ENCODE data around the gene STK32A.
"Not testable (repeated sequence)": the region's sequence is repeated elsewhere in the genome, so short reads cannot be mapped to it uniquely, and the experiment has no call there.

STK32A gene

DNA sequence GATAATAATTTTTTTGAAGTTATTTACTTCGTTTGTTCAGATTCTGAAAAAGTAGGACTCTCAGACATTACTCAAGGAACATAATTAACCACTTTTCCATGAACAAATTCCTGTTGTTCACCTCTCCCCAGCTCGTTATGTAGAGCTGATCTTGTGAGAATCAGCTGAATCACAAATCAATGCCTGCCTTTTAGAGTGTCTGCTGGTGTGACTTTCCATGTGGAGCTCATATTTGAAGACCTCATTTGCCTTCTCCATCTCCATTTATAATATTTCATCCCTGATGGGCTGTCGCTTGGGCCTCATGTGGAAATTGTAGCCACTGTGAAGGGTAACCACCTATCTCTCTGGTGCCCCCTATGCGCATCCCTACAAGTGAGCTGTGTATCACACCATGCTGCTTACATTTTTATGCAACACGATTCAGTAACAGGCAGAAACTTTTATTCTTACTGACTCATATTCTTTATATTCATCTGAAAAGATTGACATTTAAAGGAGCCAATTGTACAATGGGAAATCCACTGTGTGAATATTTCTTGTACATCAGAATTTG lies 111.3 kb downstream of the STK32A start:
- DNase-seq (ENCODE audit: low read depth), result no peak

DNA sequence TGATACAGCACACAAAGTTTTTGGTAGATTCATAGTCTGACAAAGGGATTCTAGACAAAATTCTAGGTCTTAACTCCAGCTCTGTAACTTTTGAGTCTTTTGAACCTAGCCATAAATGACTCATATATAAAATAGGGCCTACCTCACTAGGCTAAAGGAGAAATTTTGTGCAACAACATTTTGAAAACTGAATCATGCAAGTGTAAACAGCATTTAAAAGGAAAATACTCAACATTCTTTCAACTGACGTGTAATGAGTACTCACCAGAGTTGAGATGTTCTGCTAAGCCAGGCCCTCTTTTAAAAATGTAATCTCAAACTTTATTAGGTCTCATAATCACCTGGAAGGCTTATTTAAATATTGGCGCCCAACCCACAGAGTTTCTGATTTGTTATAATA lies 113.2 kb downstream of the STK32A start:
- no peak for DNase-seq (ENCODE audit: low read depth)

DNA sequence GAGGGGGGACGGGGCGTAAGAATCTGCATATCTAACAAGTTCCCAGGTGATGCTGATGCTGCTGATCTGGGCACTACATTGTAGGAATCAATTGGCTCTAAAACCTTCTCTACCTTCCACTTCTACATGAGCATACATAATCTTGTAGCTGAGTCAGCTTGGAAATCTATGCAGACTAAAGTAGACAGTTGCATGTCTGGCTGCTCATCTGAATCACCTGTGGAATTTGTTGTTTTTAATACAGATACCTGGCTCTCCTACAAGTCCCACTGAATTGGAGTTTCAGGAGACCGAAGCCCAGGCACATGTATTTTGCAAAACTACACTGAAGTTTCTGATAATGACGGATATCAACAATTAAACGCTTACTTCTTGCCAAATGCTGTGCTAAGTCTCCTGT lies 113.6 kb downstream of the STK32A start:
- DNase-seq (ENCODE audit: low read depth), result no peak

DNA sequence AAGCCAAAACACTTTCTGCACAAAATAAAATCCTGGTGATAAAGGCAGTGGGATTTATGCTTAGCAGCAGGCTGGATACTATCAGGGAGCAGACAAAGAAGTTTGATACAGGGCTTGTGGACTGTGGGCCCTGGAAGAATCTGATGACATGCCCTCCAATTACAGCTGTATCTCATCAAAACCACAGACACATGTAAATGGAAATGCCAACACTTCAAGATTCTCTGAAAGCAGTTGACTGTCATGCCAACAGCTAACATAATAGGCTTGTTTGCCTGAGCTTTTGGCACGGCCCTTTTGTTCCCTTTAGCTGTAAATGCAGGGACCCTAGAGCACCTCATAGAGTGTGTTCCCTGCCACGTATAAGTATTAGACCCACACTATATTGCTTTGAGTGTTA lies 114.4 kb downstream of the STK32A start:
- no peak for DNase-seq (ENCODE audit: low read depth)

DNA sequence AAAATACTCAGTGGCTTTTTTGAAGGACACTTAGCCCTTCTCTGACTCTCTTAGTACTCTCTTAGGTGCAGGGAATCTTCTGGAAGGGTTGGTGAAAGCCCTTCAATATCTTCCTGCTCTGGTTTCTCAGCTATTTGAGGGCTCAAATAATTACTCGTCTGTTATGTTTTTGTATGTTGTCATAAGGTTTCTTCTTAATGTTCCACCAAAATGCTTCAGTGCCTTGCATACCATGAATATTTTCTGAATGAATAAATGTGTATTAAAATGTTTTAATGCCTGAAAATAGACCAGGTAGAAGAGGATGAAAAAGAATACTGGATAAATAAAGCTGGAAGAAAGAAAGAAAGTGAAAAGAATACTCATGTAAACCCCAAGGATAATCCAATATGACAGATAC lies 124.3 kb downstream of the STK32A start:
- DNase-seq (ENCODE audit: low read depth), result no peak

DNA sequence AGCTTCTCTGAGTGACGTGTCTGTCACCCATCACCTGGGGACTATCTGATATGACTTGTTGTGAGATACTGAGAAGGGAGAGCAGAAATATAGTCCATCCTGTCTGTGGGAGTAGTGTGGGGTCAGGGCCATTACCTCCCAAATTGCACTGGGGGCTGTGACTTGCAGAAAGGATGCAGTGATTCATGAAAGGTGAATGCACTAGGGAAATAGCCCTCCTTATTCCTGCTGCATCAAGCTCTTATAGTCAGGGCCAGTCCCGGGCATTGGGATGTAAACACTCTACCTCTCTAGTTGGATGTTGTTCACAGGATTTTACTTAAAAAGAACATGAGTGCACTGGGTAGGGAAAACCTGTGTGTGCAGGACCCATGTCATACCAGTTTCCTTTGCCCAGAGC lies 124.8 kb downstream of the STK32A start:
- no peak for DNase-seq (ENCODE audit: low read depth)

DNA sequence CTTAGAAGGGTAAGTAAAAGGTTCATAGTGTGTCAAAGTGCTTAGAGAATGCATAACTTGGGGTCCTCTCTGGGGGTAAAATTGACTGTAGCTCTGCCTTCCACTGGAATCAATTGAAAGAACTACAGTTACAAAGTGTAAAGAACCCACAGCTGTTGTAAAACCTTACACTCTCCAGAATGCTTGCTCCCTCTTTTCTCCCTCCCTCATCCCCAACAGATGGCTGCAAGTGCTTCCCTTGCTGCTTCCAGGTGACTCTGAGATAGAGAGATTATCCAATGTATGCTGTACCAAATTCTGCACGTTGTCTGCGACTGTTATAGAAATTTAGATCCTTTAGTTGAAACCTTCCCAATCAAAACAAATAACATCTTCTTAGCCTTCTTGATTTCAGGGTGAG lies 126.0 kb downstream of the STK32A start:
- DNase-seq (ENCODE audit: low read depth), result no peak

DNA sequence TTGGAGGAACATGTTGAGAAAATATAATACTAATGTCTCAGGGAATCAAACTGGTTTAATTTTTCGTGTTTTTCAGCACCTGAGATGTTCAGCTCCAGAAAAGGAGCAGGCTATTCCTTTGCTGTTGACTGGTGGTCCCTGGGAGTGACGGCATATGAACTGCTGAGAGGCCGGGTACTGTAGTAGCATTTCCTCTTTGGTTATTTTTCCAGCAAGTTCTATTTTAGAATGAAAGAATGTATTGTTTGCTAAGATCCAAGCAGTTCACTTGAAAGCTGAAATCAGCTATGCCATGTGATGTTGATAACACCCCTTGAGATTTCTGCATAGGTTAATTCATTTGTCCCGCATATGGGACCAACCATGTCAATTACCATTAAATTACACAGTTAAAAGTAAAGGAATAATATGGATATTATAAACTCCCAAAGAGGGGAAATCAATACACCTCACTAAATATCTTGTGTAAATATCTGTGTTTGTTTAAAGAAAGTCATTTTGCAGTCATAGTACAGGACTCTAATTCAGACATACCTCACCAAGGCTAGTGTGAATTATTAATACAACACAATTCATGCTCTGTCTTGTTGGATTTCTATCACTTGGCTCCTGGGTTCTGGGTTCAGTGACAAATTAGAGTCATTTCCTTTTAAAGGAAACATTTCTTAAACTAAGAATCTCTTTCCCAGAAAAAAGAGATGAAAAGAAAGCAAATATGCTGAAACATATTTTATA lies 126.8 kb downstream of the STK32A start:
- no peak for DNase-seq (ENCODE audit: low read depth)

DNA sequence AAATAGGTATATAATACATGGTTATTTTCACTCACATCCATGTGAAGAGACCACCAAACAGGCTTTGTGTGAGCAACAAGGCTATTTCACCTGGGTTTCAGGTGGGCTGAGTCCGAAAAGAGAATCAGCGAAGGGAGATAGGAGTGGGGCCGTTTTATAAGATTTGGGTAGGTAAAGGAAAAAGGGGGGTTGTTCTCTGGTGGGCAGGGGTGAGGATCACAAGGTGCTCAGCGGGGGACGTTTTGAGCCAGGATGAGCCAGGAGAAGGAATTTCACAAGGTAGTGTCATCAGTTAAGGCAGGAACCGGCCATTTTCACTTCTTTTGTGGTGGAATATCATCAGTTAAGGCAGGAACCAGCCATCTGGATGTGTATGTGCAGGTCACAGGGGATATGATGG lies 132.6 kb downstream of the STK32A start:
- not testable (repeated sequence) for DNase-seq (ENCODE audit: low read depth)

DNA sequence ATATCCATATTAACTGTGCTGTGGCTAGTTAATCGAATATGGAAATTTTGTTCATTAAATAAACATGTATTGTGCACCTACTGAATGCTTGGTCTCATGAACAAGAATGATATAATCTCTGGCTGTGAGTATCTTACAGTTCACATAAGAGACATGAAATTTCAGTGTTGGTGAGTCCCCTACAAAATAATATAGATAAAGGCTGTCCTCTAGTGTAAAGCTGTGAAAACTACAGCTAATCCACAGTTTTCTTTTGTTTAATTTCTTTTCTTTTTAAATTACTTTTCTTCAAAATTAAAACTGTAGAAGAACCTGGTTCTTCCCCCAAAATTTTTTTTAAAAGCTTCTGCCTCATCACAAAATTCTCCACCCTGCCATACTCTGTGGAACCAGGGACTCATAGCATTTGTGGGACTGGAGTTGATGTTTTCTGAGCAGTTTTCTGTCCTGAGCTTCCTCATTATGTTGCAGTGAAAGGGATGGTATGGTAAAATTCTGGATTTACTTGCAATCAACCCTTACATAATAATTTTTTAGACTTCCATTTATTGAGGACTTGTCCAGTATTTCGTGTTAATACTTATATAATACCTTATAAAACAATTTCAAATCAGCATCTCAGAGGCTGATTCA lies 135.0 kb downstream of the STK32A start:
- no peak for DNase-seq (ENCODE audit: low read depth)

DNA sequence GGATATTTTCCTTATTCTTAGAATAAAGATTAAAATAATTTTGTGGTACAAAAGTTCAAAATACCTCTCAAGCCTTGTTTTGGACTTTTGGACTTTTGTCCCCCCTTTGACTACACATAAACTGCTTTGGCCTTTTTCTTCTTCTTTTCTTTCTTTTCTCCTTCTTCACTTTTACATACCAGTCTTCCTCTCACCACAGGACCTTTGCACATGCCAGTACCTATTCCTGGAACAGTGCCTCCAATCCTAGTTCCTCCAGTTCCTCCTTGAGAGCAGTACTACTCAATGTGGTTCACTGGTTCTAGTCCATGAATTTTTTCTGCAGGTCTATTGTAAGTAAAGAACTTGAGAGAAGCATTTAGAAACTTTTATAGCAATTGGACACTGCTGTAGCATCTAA lies 136.5 kb downstream of the STK32A start:
- no peak for DNase-seq (ENCODE audit: low read depth)

DNA sequence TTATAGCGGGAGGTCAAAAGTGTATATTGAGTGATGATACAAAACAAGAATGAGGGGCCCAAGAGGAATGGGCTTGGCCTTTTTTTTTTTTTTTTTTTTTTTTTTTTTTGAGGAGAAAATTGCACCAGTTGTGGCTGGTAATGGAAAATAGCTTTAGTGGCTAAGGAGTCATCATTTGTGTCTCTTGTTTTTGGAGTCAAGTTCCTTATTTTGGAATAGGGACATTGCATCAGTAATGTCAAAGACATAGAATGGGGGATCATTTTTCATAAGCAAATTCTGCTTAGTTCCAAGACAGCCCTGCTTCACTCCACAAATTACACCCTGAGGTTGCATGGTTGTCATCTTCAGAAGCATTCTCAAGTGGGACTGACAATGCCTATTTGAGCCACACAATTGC lies 137.4 kb downstream of the STK32A start:
- no peak for DNase-seq (ENCODE audit: low read depth)

DNA sequence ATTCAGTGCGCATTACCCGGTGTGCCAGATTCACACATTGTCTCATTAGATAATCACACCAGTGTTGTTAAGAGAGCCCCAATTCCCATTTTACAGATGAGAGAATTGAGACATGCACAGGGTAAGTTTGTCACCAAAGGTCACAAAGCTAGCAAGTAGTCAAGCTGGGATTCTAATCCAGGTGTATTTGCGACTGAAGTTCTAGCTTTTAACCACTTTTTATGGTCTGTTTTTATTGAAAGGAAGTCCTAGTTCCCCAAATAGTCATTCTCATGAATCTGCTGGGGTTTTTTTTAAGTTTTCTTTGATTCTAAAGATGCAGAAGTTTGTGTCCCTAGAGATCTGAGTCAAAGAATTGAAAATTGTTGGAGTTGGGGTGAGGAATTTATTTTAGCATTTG lies 138.5 kb downstream of the STK32A start:
- DNase-seq (ENCODE audit: low read depth), result no peak

DNA sequence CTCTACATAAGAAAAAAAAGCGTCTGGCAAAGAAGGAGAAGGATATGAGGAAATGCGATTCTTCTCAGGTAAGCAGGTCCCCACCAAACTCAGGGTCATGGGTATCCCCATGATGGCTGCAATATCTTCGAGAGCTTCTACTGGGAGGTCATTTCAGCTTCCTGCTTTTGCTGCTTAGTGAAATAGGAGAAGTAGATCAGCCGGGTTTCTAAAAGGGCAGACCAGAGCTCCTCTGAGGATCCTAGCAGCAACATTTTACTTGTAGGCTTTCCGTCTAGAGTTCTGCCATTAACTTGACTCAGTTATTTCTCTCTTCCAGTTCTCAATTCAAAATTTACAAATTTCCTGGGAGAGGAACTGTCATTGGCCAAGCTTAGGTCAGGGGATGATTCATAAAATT lies 140.3 kb downstream of the STK32A start:
- DNase-seq (ENCODE audit: low read depth), result no peak

DNA sequence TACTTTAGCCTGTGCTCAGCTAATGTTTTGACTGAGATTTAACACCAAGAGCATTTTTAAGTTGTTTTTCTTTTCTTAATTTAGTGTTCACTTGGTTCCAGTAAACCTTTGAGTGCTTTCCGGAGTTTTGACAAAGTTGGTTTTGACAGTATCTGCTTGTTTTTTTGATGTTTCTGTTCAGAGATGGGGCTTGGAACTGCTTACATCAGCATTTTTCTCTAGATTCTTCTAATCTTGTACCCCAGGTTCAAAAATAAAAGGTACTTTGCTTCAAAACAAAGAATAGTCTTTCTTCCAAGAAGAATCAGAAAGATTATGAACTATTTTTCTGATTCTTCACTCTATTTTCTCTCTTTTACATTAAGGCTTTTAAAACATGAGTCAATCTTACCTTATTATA lies 142.9 kb downstream of the STK32A start:
- no peak for DNase-seq (ENCODE audit: low read depth)

DNA sequence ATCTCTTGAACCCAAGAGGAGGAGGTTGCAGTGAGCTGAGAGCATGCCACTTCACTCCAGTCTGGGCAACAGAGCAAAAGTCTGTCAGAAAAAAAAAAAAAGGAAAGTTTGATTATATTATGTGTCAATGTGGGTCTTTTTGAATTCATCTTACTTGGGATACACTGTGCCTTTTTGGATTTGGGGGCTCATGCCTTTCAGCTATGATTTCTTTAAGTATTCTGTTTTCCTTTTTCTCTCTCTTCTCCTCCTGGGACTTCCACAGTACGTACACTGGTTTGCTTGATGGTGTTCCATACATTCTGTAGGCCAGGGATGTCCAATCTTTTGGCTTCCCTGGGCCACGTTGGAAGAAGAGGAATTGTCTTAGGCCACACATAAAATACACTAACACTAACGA lies 146.7 kb downstream of the STK32A start:
- no peak for DNase-seq (ENCODE audit: low read depth)

DNA sequence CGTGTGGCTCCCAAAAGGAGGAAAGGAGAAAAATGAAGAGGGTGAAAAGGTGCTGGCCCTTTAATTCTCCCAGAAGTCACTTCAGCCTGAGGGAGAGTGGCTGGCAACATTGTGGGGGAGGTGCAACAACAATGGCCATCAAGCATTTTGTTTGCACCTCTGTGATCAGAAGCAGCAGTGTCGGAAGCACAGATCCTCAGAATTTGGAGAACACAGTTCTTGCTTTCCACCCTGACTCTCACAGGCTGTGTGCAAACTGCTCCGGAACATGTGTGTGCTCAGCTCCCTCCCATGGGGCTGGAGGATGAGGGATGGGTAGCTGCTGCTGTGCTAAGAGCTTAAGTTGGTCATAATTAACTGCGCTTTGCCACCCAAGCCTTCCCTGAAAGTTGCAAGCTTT lies 147.9 kb downstream of the STK32A start:
- no peak for DNase-seq (ENCODE audit: low read depth)

DNA sequence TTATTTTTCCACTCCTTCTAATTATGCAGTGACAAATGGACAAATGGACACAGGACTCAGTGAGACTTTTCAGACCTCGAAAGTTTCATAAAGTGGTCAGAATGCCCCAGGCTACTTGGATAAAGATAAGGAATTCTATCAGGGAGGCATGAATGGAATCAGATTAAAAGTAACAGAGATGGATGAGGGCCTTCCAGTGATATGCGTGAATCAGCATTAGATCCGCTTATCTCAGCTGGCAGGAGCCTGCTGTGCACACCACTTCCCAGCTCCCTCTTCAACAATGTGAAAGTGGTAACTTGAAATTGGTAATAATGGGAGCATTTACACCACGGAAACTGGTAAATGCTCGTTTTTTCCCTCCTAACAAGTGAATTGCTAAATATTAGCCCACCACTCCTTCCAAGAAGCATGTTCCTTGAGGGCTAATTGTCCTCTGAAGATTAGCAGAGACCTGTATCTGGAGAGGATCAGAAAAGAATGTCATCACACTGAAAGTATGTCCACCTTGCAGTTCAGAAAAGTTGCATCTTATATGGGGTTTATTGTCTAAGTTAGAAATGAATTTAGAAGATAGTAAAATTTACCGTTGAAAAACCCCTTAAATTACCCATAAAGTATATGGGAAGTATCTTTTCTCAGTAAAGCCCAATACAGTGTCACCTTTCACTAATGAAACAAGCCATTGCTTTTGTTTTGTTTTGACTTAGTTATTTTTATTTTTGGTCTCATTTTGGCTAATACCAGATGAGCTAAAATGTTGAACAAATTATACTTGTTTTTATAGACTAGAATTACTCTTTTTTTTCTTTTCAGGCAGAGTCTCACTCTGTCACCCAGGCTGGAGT lies 149.7 kb downstream of the STK32A start:
- DNase-seq (ENCODE audit: low read depth), result no peak

DNA sequence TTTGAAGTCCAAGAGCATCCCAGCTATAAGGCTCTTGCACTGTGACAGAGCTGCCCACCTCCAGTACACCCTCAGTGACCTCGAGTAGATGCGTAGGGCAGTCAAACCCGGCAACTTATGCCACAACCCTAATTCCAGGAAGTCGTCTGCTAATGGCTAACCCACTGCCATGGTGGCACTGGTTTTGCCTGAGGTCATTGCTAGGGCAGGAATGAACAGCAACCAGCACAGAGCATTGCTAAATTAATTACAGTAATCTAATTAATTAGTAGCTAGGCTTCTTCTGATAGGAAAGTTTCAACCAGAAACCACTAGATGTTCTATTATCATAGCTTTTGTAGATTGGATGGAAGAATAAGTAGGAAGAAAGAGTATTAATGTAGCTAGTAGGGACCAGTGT lies 152.3 kb downstream of the STK32A start:
- no peak for DNase-seq (ENCODE audit: low read depth)

DNA sequence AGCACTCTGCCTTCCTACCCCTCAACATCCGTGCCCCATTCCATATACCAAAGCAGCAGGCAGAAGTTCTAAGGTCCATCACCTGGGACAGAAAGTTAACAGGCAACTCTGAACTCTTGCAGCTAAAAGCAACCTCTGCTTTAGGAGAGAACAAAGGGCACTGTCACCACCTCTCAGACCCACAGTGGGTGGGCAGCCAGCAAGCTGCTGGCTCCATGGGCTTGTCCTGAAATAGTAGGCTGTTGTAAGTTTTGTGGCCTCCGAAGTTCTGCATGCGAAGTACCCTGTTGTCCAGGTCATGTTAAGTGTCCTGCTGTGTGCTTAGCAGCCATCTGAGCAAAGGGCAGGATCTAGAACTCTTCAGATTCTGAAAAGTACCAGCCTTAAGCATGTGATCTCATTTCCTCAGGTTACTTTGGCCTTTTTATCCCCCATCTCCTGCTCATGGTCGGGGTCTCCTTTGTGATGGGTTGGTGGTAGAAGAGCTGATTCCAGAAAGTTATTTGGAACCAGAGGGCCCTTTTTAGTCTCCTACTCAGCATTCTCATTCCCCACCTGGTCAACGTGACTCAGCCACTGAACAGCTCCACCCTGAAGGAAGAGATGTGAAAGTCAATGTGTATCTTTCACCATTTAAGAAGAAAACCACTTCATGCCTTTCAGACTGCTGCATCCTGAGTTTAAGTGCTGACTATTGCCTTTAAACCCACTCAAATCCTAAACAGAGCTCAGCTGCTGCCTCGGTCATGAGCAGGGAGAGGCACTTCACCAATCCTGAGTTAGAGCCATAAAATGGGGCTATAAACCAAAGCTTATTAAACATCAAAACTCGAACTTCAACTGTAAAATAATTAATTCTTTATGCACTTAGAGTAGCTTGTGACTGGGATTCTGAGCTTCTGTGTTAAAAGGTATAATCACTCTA lies 153.6 kb downstream of the STK32A start:
- DNase-seq (ENCODE audit: low read depth), result no peak

DNA sequence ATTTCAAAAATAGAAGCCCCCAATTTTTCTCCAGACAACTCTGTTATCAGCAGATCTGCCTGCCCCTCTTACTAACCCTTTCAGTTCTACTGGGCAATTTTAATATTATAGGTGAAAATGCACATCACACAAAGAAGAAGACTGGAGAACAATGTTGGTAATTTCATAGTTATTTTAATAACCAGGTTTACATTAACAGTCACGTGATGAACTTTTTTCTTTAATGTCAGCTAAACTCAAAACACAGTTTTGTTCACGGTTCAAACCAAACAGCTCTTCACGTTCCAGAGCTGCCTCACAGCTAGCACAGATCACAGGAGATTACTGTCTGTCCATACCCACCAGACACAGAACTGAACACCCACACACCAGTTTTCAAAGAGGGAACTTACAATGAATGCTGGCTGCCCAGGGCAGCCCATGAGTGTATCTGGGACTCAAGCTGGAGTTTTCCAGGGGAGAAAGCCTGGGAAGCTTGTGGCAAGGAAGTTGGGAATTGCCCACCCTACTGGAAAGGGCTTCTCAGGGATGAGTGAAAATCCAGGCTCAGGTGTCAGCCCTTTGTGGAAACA lies 155.9 kb downstream of the STK32A start:
- no peak for DNase-seq (ENCODE audit: low read depth)

All from stimulated activated CD4-positive, alpha-beta T cell treated with anti-CD3 and anti-CD28 coated beads, Interleukin-2, amount 100 ng/mL, for 4 hours (primary cell).